ENCODE data around the gene DCAF4.
A peak's percentile ranks its signal among the peaks of the same experiment; 100 is the strongest.

The DCAF4 gene

DNA sequence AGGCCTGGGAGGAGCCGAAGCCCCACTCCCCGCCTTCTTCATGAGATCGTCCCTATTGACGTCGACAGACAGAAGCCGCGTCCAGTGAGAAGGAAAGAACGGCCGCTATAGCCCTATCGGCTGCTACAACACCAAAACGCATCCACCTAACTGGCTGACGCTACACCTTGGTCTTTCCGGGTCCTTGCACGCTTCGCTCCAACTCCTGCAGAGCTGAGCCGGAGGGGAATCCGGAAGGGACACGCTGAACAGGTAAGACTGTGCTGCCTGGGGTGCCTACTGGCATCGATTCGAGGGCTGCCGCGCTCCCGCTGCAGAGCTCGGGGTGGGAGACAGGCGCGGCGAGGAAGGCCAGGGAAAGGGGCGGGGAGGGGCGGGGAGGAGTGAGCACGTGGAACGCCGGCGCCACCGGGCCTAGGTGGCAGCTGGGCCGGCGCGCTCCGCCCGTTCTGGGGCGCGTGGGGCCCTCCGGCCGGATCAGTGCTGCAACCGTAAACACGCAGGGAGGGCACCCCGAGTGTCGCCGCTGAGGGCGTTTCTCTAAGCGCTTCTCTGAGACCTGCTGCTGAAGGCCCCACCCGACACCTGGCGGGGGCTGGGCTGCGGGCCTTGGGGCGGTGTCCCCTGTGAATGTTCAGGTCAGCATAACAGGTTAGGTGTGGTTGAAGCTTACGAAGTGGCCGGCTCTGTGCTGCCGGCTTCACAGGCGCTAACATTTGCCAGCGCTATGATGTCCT lies at the start of gene DCAF4:
TSS of gene DCAF4 (plus strand) at position 173 of the 737 bp plus-strand sequence. CDS start 11,515 bp downstream, outside the sequence.
- peak; percentile 94 for DNase-seq

GRCh38 chr14:72876710-72877063 lies 49.6 kb upstream of the DCAF4 start:
- DNase-seq, result no peak

- no peak for DNase-seq
These were observed 47.5 kb upstream of the DCAF4 start for GRCh38 chr14:72878746-72879145.

- no peak for DNase-seq
These were observed 46.8 kb upstream of the DCAF4 start for GRCh38 chr14:72879431-72879830.

DNA sequence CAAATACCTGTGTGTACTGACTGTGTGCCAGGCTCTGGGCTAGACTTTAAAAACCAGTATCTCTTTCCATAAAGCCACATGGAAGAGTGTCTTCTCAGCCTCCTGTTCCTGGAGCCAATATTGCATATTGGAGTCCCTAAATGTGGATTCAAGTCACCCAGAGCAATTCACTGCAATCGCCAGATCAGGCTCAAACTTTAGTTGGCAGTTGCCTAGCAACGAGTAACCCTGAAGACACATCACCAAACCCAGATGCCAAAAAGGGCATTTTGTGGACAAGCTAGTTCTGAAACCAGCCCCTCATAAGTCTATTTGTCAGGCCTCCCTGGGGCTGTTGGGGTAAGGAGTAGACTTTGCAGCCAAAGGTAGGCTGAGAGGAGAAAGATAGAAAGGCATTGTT lies 46.1 kb upstream of the DCAF4 start:
- no peak for DNase-seq

- no peak for DNase-seq
These were observed 45.4 kb upstream of the DCAF4 start for GRCh38 chr14:72880820-72881219.

GRCh38 chr14:72881543-72881942 lies 44.7 kb upstream of the DCAF4 start:
- DNase-seq, result no peak

DNA sequence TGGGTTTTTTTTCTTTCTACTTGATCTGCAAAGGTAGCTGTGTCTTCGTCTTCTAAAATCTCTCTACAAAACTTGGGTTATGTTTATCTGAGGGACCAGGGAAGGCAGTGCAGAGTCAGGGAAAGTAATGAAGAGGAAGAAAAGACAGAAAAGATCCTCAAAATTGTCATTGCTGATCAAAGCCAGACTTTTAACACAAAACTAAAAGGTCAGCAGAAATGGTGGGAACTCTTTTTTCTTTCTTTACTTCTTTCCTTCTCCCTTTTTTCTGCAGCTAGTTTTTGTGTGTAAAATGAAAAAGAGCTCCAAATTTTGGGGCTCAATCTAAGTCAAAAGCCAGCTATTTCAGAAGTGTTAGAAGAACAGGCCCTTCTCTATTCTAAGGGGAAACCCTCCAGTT lies 44.2 kb upstream of the DCAF4 start:
- DNase-seq, result no peak

GRCh38 chr14:72882463-72882862 lies 43.8 kb upstream of the DCAF4 start:
- DNase-seq, result no peak

DNA sequence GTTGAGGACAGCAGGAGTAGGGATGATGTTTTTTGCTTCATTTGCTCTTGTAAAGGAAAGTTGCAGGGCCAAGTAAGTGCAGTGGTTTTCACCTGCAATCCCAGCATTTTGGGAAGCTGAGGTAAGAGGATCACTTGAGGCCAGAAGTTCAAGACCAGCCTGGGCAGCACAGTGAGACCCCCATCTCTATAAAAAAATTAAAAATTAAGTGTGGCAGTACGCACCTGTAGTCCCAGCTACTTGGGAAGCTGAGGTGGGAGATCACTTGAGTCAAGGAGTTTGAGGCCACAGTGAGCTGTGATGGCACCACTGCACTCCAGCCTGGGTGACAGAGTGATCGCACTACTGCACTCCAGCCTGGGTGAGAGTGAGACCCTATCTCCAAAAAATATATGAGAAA lies 43.2 kb upstream of the DCAF4 start:
- DNase-seq, result no peak

- DNase-seq, result no peak
These were observed 42.3 kb upstream of the DCAF4 start for GRCh38 chr14:72883961-72884360.

DNA sequence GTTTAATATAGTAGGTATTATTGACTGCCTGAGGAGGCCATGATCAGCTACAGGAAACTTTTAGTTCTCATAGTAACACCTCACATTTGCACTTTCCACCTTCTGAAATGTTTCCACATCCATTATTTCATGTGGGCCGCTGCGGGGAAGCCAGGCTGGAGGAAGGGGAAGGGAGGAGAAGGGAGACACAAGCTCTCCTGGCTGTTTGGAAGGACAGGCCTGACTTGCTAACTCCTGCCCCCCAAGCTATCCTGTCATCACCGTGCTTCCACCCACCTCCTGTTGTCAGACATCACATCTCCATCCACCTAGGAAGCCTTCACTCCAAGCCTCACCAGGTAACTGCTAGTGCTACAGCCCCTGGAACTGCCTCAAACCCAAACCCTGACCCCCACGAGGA lies 41.9 kb upstream of the DCAF4 start:
- no peak for DNase-seq

- DNase-seq, result no peak
These were observed 38.8 kb upstream of the DCAF4 start for GRCh38 chr14:72887514-72887913.

DNA sequence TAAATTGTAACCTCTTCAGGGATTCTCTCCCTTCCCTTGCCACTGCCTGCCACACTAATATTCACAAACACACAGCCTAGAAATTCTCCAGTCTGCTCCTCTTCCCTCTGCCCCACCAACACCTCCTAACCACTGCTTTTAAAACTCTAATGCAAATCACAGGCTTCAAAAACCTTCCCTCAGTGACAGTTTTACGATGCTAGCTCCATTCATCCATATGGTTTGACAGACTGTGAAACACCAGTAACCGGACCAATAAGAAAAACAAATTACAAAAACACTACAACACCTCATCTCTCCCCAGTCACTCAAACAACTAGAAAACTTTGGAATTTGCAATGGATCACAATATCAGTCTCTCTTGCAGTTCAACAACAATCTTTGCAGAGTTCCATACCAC lies 38.1 kb upstream of the DCAF4 start:
- DNase-seq, result no peak

GRCh38 chr14:72888636-72889201 lies 37.5 kb upstream of the DCAF4 start:
- no peak for DNase-seq

- no peak for DNase-seq
These were observed 36.9 kb upstream of the DCAF4 start for GRCh38 chr14:72889366-72889765.

DNA sequence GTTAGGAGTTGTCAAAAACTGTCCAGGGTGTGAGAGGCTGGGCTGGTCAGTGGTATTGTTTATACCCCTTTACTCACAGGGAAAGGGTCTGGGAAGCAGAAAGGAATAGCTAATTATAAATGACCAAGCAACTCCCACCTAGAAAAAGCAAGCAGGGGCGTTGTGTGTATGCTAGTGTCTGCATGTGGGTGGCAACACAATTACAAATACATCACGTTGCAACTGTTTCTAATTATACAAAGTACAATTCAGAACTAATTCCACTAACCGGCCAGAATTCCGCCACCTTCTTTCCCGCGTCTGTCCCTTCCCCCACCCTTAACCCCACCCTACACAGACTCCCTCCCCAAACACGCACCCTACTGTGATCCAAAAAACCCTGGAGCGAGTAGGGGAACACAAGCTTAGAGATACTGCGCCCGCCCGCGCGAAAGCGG lies 34.6 kb upstream of the DCAF4 start:
- DNase-seq, result no peak

DNA sequence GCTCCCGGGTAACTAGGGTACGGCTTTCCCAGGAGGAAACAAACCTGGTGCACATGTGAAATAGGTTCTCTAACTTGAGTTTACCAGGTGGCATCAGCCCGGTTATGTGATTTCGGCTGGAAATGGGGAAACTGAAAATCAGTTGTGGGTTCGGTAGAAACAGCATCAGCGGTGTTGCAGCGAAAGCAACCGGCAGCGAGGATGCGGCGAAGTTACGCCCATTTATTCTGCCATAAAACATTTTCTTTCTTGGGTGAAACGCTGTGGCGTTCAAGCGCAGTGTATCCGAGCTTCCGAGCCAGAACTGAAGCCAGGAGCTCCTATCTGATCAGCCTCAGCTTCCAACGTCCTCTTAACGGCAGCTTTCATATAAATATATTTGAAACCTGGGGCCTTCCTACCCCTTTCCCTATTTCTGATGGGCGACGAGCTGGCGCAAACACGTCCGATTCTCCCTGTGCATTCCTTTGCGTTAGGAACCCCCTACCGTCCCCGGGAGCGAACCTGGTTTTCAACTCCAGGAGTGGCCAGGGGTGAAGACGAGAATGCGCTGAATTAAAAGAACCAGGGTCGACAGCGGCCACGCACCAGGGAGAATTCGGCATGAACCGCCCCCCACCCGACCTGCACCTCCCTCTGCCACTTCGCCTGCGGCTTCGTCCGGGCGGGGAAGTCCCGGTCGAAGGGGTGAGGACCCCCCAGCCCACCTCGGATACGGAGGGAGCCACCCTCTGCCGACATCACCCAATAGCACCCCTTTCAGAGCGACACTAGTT lies 34.0 kb upstream of the DCAF4 start:
- peak; percentile 72 for DNase-seq

- DNase-seq, result peak; percentile 77
These were observed 33.2 kb upstream of the DCAF4 start for GRCh38 chr14:72892879-72893635.

- peak; percentile 95 for DNase-seq
These were observed 32.5 kb upstream of the DCAF4 start, which contains the start of gene DPF3 for GRCh38 chr14:72893636-72894322. Gene DPF3, minus strand, starts transcription at chr14:72894101. Its CDS starts 13 bp downstream, at chr14:72894088.

DNA sequence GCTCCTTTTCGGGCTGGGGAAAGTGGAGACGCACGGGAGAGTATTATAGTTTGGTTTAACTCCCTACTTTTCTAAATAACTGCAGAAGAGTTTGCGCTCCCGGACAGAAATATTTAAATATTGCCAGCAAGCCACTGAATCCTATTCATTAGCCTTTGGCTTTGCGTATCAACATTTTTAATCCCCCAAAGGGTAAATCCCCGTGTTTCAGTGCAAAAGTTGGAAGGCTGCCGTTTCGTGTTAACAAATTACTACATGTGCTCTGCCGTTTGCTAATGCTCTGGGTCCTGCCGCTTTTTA lies 32.0 kb upstream of the DCAF4 start:
- DNase-seq, result no peak

- peak; percentile 72 for DNase-seq
These were observed 31.5 kb upstream of the DCAF4 start for GRCh38 chr14:72894623-72895378.
